Measurements from ENCODE around the gene DNMT3A.

DNMT3A gene

DNA sequence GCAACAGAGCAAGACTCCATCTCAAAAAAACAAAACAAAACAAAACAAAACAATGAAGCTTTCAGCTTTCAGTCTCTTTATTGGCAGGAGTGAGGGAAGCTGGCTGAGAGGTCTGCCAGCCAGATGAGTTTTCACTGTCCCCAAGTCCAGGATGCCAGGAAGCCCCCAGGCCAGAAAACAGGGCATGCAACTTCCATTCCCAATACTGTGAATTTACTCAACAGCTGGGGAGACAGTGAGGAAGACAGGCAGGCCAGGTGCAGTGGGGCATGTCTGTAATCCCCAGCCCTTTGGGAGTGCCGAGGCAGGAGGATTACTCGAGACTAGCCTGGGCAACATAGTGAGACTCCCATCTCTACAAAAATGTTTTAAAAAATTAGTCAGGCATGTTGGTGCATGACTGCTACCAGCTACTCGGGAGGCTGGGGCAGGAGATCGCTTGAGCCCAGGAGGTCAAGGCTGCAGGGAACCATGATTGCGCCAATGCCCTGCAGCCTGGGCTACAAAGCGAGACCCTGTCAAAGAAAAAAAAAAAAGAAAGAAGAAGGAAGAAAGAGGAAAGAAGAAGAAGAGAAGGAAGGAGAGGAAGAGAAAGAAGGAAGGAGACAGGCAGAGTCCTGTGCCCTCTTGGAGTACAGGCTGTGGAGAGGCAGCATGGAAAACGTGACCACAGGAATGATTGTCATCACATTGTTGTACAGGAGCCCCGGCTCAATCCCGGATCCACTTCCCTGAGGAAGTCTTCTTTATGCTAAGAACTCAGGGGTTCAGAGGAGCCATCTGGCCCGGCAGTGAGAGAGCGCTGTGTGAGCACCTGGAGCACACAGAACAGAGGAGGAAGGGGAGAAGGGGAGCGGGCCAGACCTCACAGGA is 144.2 kb downstream of the DNMT3A start:
- DNase-seq: no peak

DNA sequence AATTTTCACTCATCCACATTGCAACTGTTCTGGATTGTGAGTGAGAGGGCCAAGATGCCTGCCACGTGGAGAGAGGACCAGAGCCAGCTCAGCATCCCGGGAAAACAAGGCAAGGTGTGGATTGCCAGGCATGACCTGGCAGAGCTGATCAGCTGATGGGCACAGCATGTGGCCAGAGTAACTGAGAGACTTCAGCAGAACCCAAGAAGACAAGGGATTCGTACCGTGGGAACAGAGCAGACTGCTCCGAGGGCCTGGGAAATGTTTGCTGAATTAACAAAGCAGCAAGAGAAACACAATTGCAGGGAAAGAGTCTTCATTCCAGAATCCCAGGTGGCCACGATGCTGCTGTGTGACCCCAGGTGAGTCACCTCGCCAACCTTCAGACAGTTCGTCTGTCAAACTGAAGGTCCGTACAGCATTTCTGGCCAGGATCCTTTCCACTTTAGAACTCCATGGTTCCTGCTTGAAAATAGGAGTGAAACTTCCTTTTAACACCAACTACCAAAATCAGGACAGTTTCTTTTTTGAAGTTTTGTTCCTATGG is 147.1 kb downstream of the DNMT3A start:
- DNase-seq: no peak

DNA sequence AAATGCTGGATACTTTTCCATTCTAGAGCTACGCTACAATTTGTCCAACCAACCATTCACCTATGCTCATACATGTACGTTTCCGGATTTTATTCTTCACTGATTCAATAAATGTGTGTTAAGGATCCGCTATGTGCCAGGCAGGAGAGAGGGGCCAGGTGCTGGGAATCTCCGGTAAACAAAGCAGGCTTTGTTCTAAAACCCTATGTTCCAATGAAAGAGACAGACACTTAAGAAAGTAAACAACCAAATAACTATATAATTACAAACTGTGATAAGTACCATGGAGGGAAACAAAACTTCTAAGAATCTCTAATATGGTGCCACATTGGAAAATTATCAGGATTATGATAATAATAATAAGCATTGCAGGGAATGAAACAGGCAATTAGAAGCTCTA is 151.2 kb downstream of the DNMT3A start:
- peak; percentile 48 for DNase-seq

DNA sequence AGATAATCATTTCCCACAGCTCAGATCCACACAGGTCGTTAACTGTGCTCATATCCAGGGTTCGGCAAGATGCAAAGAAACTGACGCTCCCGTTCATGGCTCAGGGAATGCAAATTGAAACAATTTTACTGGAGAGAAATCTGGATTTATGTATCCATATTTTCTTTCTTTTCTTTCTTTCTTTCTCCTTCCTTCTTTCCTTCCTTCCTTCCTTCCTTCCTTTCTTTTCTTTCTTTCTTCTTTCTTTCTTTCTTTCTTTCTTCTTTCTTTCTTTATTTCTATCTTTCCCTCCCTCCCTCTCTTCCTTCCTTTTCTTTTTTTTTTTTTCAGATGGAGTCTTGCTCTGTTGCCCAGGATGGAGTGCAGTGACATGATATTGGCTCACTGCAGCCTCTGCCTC is 153.3 kb downstream of the DNMT3A start:
- no peak for DNase-seq

DNA sequence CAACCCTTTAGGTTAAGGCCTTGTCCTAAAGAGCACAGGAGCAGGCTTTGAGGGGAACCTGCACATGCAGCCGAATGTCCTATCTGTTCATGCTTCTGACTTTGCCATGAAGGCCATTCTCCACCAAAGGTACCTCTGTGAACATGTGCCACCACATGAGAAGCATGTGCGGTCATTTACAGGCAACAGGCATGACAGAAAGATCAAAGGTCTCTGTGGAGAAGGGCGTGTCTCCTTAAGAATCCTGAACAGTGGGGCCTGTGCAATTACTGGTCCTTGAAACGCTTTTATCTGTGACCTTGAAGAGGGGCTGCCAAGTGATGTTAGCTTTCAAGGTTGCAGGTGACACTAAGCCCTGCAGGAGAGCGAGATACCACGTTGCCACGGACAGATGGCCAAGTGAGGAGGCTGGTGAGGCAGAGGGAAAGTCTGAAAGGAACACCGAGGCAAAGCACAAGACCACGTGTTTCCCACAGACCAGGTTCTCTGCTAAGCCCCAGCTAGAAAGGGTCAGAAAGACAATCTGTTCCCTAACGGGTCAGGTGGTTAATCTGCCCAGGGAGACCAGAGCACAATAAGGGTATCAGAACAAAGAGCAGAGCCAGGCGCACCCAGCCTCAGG is 153.9 kb downstream of the DNMT3A start:
- no peak for DNase-seq

DNA sequence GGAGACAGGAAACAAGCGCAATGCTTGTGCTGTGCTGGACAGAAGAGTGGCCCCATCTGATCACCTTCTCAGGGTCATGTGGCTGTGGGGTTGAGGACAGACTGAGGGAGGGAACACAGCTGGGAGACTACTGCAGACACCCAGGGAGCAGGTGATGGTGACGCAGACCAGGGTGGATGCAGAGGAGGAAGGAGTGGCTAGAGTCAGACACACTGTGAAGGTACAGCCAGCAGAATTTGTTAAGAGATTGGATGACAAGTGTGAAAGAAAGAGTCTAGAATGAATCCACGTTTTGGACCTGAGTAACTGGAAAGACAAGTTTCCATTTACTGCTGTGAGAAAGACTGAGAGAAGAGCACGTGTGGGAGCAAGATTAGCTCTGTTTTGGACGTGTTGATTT is 157.5 kb downstream of the DNMT3A start:
- DNase-seq: no peak

DNA sequence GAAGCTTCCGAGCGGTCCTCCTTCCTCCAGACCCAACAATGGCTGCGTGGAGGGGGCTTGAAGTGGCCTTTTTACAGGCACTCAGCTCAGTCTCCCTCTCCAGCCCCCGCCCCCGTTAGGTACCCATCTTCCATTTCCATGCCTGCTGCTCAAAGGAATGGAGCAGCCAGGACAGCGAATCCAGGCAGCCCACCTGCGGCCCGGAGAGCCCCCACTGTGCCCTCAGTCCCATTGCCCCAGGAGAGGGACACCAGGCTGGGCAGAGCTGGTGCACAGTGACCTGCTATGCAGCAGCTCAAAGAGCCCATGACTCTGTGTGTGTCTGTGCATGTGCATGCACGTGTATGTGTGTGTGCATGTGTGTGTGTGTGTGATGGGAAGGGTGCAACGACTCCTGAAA is 162.7 kb downstream of the DNMT3A start:
- DNase-seq: no peak

Data from NCI-H774 (cell line).